RCC 7860 (cell line): Measurements from ENCODE around the gene ATG2B.

ENCODE experiments used
- DNase-seq: peaks from one replicate; pipeline ENCODE4 v3.0.0-alpha.2; 2015; ENCODE audit warnings: low spot score
- FAIRE-seq: peaks from 2 replicates; lab custom pipeline; 2012; peaks lifted over from hg19 to GRCh38; lab: Jason Lieb, UNC

The ATG2B gene

GRCh38 chr14:96231526-96232130, 131.5 kb downstream of the ATG2B start:
- FAIRE-seq: no peak
- no peak for DNase-seq

GRCh38 chr14:96231056-96231455, 132.1 kb downstream of the ATG2B start:
- FAIRE-seq (no peak), DNase-seq (no peak)

- DNase-seq (no peak), FAIRE-seq (no peak)
Measured at GRCh38 chr14:96229315-96229714, 133.8 kb downstream of the ATG2B start.
